Thymus (tissue), 11 donors: Measurements from ENCODE around the gene KCNB1. TPM values are rescaled to one million over a fixed set of nuclear protein-coding genes. Genes with fewer than 3 reads are reported as not detected.

Source experiments
- DNase-seq, 9 donors: peaks; one replicate each; pipeline ENCODE4 v3.0.0-alpha.2; 2013; ENCODE audit warnings: low spot score in 9 of 9, low read depth in 6 of 9, missing footprints in 1 of 9
- H3K27ac ChIP-seq, 2 donors: one replicate each; pipeline ENCODE4 v1.5.1; 2013; ENCODE audit warnings: control low read depth in 1 of 2, low read depth in 1 of 2, low read length in 1 of 2, mild to moderate bottlenecking in 1 of 2, moderate library complexity in 1 of 2
- H3K27me3 ChIP-seq, 2 donors: one replicate each; pipeline ENCODE4 v1.5.1; 2013; ENCODE audit warnings: low read length in 1 of 2; ENCODE audit not compliant: control insufficient read depth in 2 of 2, insufficient read depth in 1 of 2
- H3K36me3 ChIP-seq, 2 donors: one replicate each; pipeline ENCODE4 v1.5.1; 2013; ENCODE audit warnings: low read length in 1 of 2, mild to moderate bottlenecking in 1 of 2, moderate library complexity in 1 of 2; ENCODE audit not compliant: control insufficient read depth in 2 of 2, insufficient read depth in 2 of 2
- H3K4me1 ChIP-seq, 2 donors: one replicate each; pipeline ENCODE4 v1.5.1; 2013; ENCODE audit warnings: low read length in 2 of 2; ENCODE audit not compliant: control insufficient read depth in 2 of 2, insufficient read depth in 2 of 2
- H3K4me3 ChIP-seq, 2 donors: one replicate each; pipeline ENCODE4 v1.5.1; 2013; ENCODE audit warnings: low read length in 2 of 2, control low read depth in 1 of 2, mild to moderate bottlenecking in 1 of 2
- H3K9me3 ChIP-seq, 2 donors: one replicate each; pipeline ENCODE4 v1.5.1; 2013; ENCODE audit warnings: low read length in 1 of 2, mild to moderate bottlenecking in 1 of 2; ENCODE audit not compliant: control insufficient read depth in 2 of 2, insufficient read depth in 1 of 2
- WGBS: extraction: QIAGEN DNeasy Blood & Tissue Kit; methylation state at CpG from one replicate; pipeline ENCODE4 v1.1.7; 2013; 5-methylcytosine and 5-hydroxymethylcytosine counted together
- polyA plus RNA-seq: library from polyadenylated mRNA; stranded (reverse); fragments of 200-250 nt; gene quantifications from one replicate; pipeline ENCODE4 v1.2.3, GENCODE V29; 2013
- total RNA-seq: library from RNA; stranded (reverse); fragments of 120-200 nt; gene quantifications from one replicate; pipeline ENCODE4 v1.2.4, GENCODE V29; 2013
- donor health status: healthy.

Gene KCNB1
- total and polyA plus RNA-seq, 2 donors, result 0.09 to 0.55 TPM

- WGBS, result 89% methylated on average over 21 of the region's 21 CpGs
- DNase-seq, result no peak
Observed at GRCh38 chr20:49507741-49508434, 25.4 kb upstream of the KCNB1 start.

DNA sequence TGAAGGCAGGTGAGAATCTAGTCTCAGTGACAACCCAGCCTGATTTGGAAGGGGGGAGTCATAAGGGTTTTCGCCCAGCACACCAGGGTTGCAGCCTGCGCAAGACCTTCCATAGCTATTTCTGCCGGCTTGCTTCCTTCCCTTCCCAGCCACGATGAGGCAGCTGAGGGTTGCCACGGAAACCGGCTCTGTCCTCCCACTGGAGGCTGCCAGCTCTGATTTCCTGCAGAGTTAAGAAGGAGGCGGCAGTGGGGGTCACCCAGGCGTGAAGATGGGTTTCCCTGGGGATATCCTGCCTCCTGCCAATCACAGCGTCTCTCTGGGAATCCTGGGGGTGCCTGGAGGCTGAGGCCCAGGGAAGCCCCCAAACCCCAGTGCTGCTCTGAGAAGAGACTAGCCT, 23.1 kb upstream of the KCNB1 start:
- Histone ChIP-seq H3K36me3 (no peaks in the 10 kb centered on the region), H3K4me3 (no peak overlapping the region), H3K27ac (no peak overlapping the region), H3K27me3 (peaks cover 0 to 10% of the 10 kb centered on the region in 2 donors), H3K4me1 (no peaks in the 10 kb centered on the region), H3K9me3 (no peaks in the 10 kb centered on the region)
- WGBS, result 4% methylated on average over 9 of the region's 9 CpGs
- DNase-seq, result no peak

More at GRCh38 chr20:49507741-49508434, 25.4 kb upstream of the KCNB1 start:
- Histone ChIP-seq H3K27me3 (peaks cover 0 to 12% of the 10 kb centered on the region in 2 donors), H3K27ac (no peak overlapping the region), H3K4me3 (no peak overlapping the region), H3K36me3 (no peaks in the 10 kb centered on the region), H3K9me3 (no peaks in the 10 kb centered on the region), H3K4me1 (no peaks in the 10 kb centered on the region)

DNA sequence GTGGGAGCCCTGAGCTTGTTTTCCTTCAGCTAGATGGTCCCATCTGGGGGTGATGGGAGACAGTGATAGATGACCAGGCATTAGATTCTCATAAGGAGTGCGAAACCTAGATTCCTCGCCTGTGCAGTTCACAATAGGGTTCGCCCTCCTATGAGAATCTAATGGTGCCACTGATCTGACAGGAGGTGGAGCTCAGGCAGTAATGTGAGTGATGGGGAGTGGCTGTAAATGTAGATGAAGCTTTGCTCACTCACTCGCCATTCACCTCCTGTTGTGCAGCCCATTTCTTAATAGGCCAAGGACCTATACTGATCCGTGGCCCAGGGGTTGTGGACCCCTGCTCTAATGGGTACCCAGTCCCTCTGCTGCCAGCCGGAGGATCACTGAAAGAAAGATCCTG, 20.7 kb upstream of the KCNB1 start:
- Histone ChIP-seq H3K36me3 (no peaks in the 10 kb centered on the region), H3K4me3 (no peak overlapping the region), H3K27ac (no peak overlapping the region), H3K27me3 (peaks cover 0 to 10% of the 10 kb centered on the region in 2 donors), H3K4me1 (no peaks in the 10 kb centered on the region), H3K9me3 (no peaks in the 10 kb centered on the region)
- DNase-seq, result no peak
- WGBS, result 91% methylated on average over 6 of the region's 6 CpGs

- Histone ChIP-seq H3K4me1 (no peaks in the 10 kb centered on the region), H3K36me3 (no peaks in the 10 kb centered on the region), H3K9me3 (no peaks in the 10 kb centered on the region), H3K4me3 (no peak overlapping the region), H3K27ac (no peak overlapping the region), H3K27me3 (peaks cover 0 to 10% of the 10 kb centered on the region in 2 donors)
- no peak for DNase-seq
- WGBS, result 93% methylated on average over 3 of the region's 3 CpGs
Observed at GRCh38 chr20:49501917-49502316, 19.4 kb upstream of the KCNB1 start.

DNA sequence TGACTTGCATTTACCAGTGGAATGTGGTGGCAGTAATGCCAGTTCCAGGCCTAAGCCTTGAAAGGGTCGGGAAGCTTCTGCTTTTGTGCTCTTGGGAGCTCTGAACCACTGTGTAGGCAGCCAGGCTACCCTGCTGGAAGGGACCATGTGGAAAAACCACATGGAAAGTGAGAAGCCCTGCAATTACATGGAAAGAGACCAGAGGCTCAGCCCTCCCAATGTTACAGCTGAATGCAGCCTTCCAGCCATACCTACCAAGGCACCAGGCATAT, 14.9 kb upstream of the KCNB1 start:
- Histone ChIP-seq H3K27ac (no peak overlapping the region), H3K4me3 (no peak overlapping the region), H3K4me1 (no peaks in the 10 kb centered on the region), H3K9me3 (no peaks in the 10 kb centered on the region), H3K36me3 (no peaks in the 10 kb centered on the region), H3K27me3 (no peaks in the 10 kb centered on the region)
- whole genome bisulfite sequencing, result 64% methylated on average over 1 of the region's 1 CpG
- DNase-seq, result no peak

- Histone ChIP-seq H3K27ac (no peak overlapping the region), H3K4me1 (no peaks in the 10 kb centered on the region), H3K9me3 (no peaks in the 10 kb centered on the region), H3K27me3 (no peaks in the 10 kb centered on the region), H3K36me3 (no peaks in the 10 kb centered on the region), H3K4me3 (no peak overlapping the region)
- WGBS, result 76% methylated on average over 5 of the region's 5 CpGs
- DNase-seq, result no peak
Observed at GRCh38 chr20:49496553-49497397, 14.3 kb upstream of the KCNB1 start.

- no peaks in the 10 kb centered on the region for H3K9me3 ChIP-seq
- no peaks in the 10 kb centered on the region for H3K36me3 ChIP-seq
- no peaks in the 10 kb centered on the region for H3K27me3 ChIP-seq
- no peak for DNase-seq
- H3K4me1 ChIP-seq, result no peaks in the 10 kb centered on the region
- H3K27ac ChIP-seq, result no peak overlapping the region
- 93% methylated on average over 4 of the region's 4 CpGs for WGBS
- no peak overlapping the region for H3K4me3 ChIP-seq
Observed at GRCh38 chr20:49496043-49496442, 13.6 kb upstream of the KCNB1 start.

DNA sequence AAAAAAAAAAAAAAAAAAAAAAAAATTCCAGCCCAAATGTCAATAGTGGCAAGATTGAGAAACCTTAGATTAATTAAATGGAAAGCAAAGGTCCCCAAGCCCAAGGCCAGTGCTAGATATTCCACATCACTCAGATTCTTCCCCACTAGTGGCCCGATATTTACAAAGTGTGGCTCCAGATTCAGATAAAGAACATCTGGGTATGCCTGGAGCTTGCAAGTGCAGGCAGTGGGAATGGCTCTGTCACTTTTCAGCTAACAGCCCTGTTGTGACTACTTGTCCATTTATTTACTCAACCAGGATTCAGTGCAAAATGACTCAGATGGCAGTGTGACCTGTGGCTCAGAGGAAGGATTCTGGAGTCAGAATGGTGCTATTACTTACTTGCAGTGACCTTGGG, 8.2 kb upstream of the KCNB1 start:
- no peak for DNase-seq
- WGBS, result 97% methylated on average over 1 of the region's 1 CpG
- Histone ChIP-seq H3K36me3 (no peaks in the 10 kb centered on the region), H3K4me1 (no peaks in the 10 kb centered on the region), H3K27ac (no peak overlapping the region), H3K9me3 (no peaks in the 10 kb centered on the region), H3K4me3 (no peak overlapping the region), H3K27me3 (peaks cover 7% of the 10 kb centered on the region in 2 donors)

- Histone ChIP-seq H3K27ac (no peak overlapping the region), H3K27me3 (peaks cover 13 to 17% of the 10 kb centered on the region in 2 donors), H3K4me3 (no peak overlapping the region), H3K9me3 (no peaks in the 10 kb centered on the region), H3K36me3 (no peaks in the 10 kb centered on the region), H3K4me1 (no peaks in the 10 kb centered on the region)
- no peak for DNase-seq
- 96% methylated on average over 5 of the region's 5 CpGs for WGBS
Observed at GRCh38 chr20:49489688-49490087, 7.2 kb upstream of the KCNB1 start.
